HT-29 (cell line): ENCODE results near the gene CDH24. TPM values are rescaled to one million over a fixed set of nuclear protein-coding genes. Genes with fewer than 3 reads are reported as not detected.
A peak's percentile ranks its signal among the peaks of the same experiment; 100 is the strongest.

Experiments used
- DNase-seq: peaks from one replicate; pipeline ENCODE4 v3.0.0-alpha.2; 2015; ENCODE audit warnings: low spot score
- total RNA-seq: library from RNA; depleted of rRNA; stranded (reverse); fragments of >200 nt; shearing (Covaris generic); gene quantifications from 2 replicates; pipeline ENCODE4 v1.2.3, GENCODE V29; 2014

CDH24 gene
- total RNA-seq, 1 experiment from 2014 or later = 15.0 TPM

- no peak for DNase-seq
These were observed 11.6 kb downstream of the CDH24 start for GRCh38 chr14:23045419-23046357.

- DNase-seq = no peak
These were observed 12.5 kb downstream of the CDH24 start for GRCh38 chr14:23044840-23045239.

GRCh38 chr14:23043754-23044153 lies 13.6 kb downstream of the CDH24 start:
- DNase-seq = no peak

GRCh38 chr14:23043145-23043544 lies 14.2 kb downstream of the CDH24 start:
- no peak for DNase-seq

- DNase-seq = no peak
These were observed 15.0 kb downstream of the CDH24 start, which contains the start of gene PSMB11 for GRCh38 chr14:23042162-23042965. Gene PSMB11 (plus strand): TSS chr14:23042212. CDS start chr14:23042226, 14 bp downstream.

- no peak for DNase-seq
These were observed 15.6 kb downstream of the CDH24 start for GRCh38 chr14:23041729-23042128.

- no peak for DNase-seq
These were observed 17.2 kb downstream of the CDH24 start for GRCh38 chr14:23040100-23040499.

- DNase-seq = no peak
These were observed 21.8 kb downstream of the CDH24 start for GRCh38 chr14:23035303-23036144.

- DNase-seq = peak; percentile 93
These were observed 22.6 kb downstream of the CDH24 start, which contains the start of gene PSMB5 for GRCh38 chr14:23034498-23035302. Gene PSMB5 (minus strand): TSS chr14:23034900. CDS start chr14:23034881, 19 bp downstream.

- DNase-seq = no peak
These were observed 23.4 kb downstream of the CDH24 start for GRCh38 chr14:23033801-23034497.

- DNase-seq = no peak
These were observed 24.0 kb downstream of the CDH24 start for GRCh38 chr14:23033251-23033727.

GRCh38 chr14:23030936-23031335 lies 26.4 kb downstream of the CDH24 start:
- DNase-seq = no peak

GRCh38 chr14:23028799-23029198 lies 28.5 kb downstream of the CDH24 start:
- no peak for DNase-seq

GRCh38 chr14:23025151-23025814 lies 32.0 kb downstream of the CDH24 start:
- DNase-seq = peak; percentile 20

- no peak for DNase-seq
These were observed 32.7 kb downstream of the CDH24 start for GRCh38 chr14:23024612-23025075.

- no peak for DNase-seq
These were observed 33.5 kb downstream of the CDH24 start for GRCh38 chr14:23023795-23024152.

- no peak for DNase-seq
These were observed 34.1 kb downstream of the CDH24 start for GRCh38 chr14:23023022-23023794.

GRCh38 chr14:23021889-23022442 lies 35.4 kb downstream of the CDH24 start:
- DNase-seq = no peak
